HAP-1 (cell line): ENCODE results near the gene GABRB2.

Source experiments
- DNase-seq, 2 experiments: peaks; one replicate each; pipeline ENCODE4 v3.0.0-alpha.2; 2016 to 2020; ENCODE audit warnings: low spot score in 2 of 2
- H3K27me3 ChIP-seq: fragments of 250-450 bp; sonication (Bioruptor Pico); 2 replicates; pipeline ENCODE4 v1.5.1; 2020; ENCODE audit warnings: low read depth, mild to moderate bottlenecking, moderate library complexity
- H3K36me3 ChIP-seq: fragments of 250-450 bp; sonication (Bioruptor Pico); replicated peaks from 2 replicates; pipeline ENCODE4 v1.5.1; 2020; ENCODE audit warnings: mild to moderate bottlenecking
- H3K4me1 ChIP-seq: fragments of 250-450 bp; sonication (Bioruptor Pico); 2 replicates; pipeline ENCODE4 v1.5.1; 2020; ENCODE audit warnings: mild to moderate bottlenecking
- H3K4me3 ChIP-seq: fragments of 250-450 bp; sonication (Bioruptor Pico); 2 replicates; pipeline ENCODE4 v1.5.1; 2020; ENCODE audit warnings: mild to moderate bottlenecking, moderate library complexity
- H3K9me3 ChIP-seq: fragments of 250-450 bp; sonication (Bioruptor Pico); 2 replicates; pipeline ENCODE4 v1.5.1; 2020; ENCODE audit warnings: mild to moderate bottlenecking, moderate library complexity
- in situ Hi-C: fragments of 300-500 bp; cut with MboI; formaldehyde crosslinking; loops from 3 replicates; pipeline ENCODE4 v1.14.3; 2020; ENCODE audit warnings: low sequenced_read_pairs, inconsistent platforms, mixed read lengths

The GABRB2 gene

GRCh38 chr5:161546470-161547301 is at the start of gene GABRB2:
Gene GABRB2, minus strand, starts transcription at chr5:161546725. Its CDS starts 82 bp downstream, at chr5:161546643.
- no peaks in the 10 kb centered on the region for H3K4me1 ChIP-seq
- peak; percentile 38 to 66 for DNase-seq
- no peaks in the 10 kb centered on the region for H3K9me3 ChIP-seq
- in situ Hi-C loops = no loop called here
- H3K4me3 ChIP-seq = peak within 1 kb of the TSS; percentile 23
- peaks cover 12% of the 10 kb centered on the region for H3K27me3 ChIP-seq
- H3K36me3 ChIP-seq = no peaks in the 10 kb centered on the region

DNA sequence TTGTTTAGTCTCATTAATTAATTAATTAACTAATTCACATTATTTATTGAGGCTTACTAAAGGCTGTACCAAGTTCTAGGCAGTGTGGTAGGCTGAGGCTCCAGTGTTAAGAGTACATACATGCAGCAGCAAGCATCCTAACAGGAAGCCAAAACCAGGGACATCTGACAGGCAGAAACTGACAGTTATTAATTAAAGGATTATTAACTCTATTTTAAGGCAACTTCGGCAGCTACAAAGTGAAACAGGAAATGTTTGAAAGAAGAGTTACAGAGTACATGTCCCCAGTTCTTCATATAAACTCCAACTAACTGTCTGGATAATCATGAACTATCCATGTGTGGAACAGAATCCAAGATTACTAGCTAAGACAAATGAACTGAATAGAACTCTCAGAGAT is 39.3 kb upstream of the GABRB2 start:
- no peak for DNase-seq
- H3K4me1 ChIP-seq = no peaks in the 10 kb centered on the region
- no peaks in the 10 kb centered on the region for H3K9me3 ChIP-seq
- no peak overlapping the region for H3K4me3 ChIP-seq
- in situ Hi-C loops = no loop called here
- H3K36me3 ChIP-seq = no peaks in the 10 kb centered on the region
- H3K27me3 ChIP-seq = no peaks in the 10 kb centered on the region

GRCh38 chr5:161580621-161581020 is 34.1 kb upstream of the GABRB2 start:
- no peak for DNase-seq
- Histone ChIP-seq H3K27me3 (no peaks in the 10 kb centered on the region), H3K9me3 (no peaks in the 10 kb centered on the region), H3K4me3 (no peak overlapping the region), H3K36me3 (no peaks in the 10 kb centered on the region), H3K4me1 (no peaks in the 10 kb centered on the region)
- in situ Hi-C loops = no loop called here

DNA sequence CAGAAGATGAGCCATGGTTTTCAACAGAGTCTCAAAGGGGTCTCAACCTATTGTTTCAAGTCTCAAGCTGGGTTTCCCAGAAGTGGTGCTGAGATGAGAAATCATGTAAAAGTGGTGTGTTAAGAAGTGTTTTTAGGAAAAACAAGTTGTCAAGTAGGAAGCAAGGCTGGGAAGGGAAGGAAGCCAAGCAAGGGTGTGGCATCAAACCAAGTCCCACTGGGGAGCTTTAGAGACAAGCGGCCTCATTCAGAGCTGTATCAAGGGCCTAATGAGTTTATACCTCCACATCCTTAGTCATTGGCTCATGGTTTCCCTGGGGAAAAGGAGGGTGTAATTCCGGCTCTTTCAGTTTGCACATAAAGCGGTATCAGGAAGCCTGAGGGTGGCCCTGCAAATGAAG is 26.4 kb upstream of the GABRB2 start:
- H3K4me1 ChIP-seq = no peaks in the 10 kb centered on the region
- H3K27me3 ChIP-seq = no peaks in the 10 kb centered on the region
- no peaks in the 10 kb centered on the region for H3K9me3 ChIP-seq
- no peak overlapping the region for H3K4me3 ChIP-seq
- DNase-seq = no peak
- in situ Hi-C loops = no loop called here
- no peaks in the 10 kb centered on the region for H3K36me3 ChIP-seq

GRCh38 chr5:161566081-161566480 is 19.6 kb upstream of the GABRB2 start:
- Histone ChIP-seq H3K36me3 (no peaks in the 10 kb centered on the region), H3K9me3 (no peaks in the 10 kb centered on the region), H3K27me3 (no peaks in the 10 kb centered on the region), H3K4me1 (no peaks in the 10 kb centered on the region), H3K4me3 (no peak overlapping the region)
- DNase-seq = no peak
- in situ Hi-C loops = no loop called here

GRCh38 chr5:161562446-161562845 is 15.9 kb upstream of the GABRB2 start:
- no peaks in the 10 kb centered on the region for H3K4me1 ChIP-seq
- H3K27me3 ChIP-seq = no peaks in the 10 kb centered on the region
- no peaks in the 10 kb centered on the region for H3K36me3 ChIP-seq
- H3K9me3 ChIP-seq = no peaks in the 10 kb centered on the region
- no peak overlapping the region for H3K4me3 ChIP-seq
- no peak for DNase-seq
- in situ Hi-C loops = no loop called here

DNA sequence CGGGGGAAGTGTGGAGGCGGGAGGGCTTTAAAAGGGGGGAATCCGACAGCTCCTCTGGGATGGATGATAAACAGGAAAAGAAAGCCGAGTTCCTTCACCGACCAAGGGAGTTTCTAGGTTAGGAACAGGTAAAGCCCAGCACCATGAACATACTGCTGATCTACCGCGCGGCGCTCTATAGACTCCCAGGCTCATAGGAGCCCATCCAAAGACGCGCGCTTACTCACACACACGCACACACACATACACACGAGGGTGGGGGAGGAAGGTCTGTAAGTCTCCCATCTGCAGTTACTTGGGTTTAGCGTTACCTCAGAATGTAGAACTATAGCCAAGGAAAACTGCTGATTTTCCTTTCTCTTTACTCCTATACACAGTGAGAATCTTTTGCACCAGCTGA is 2.6 kb upstream of the GABRB2 start:
- in situ Hi-C loops = no loop called here
- no peak for DNase-seq
- no peaks in the 10 kb centered on the region for H3K9me3 ChIP-seq
- peaks cover 12% of the 10 kb centered on the region for H3K27me3 ChIP-seq
- no peaks in the 10 kb centered on the region for H3K36me3 ChIP-seq
- H3K4me1 ChIP-seq = no peaks in the 10 kb centered on the region
- H3K4me3 ChIP-seq = no peak overlapping the region

DNA sequence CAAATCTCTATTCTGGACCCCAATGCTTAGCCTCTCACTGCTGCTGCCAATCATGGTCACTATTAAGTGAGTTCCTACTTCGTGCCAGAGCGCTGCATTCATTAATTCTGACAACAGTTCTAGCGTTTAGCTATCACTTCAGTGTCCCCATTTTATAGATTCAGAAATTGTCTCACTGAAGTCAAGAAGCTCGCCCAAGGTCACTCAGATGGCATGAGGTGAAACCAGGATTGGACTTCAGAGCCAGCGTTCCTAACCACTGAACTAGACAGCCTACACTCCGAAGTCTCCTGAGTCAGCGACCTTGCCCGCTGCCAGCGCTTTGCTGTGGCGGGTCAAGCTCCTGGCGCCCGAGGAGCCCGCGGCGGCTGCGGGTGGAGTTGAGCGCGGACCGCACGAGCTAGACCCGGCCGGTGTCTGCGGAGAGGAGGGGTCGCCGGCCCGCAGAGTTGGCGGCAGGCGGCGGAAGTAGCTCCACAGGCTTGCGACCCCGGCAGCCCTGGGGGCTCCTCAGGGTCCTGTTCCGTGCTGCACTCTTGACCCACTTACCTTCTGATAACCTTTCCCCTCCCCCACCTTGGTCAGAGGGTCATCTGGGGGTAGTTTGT is 2.1 kb upstream of the GABRB2 start:
- H3K4me1 ChIP-seq = no peaks in the 10 kb centered on the region
- no peaks in the 10 kb centered on the region for H3K9me3 ChIP-seq
- H3K27me3 ChIP-seq = peaks cover 12% of the 10 kb centered on the region
- DNase-seq = no peak
- in situ Hi-C loops = no loop called here
- H3K4me3 ChIP-seq = no peak overlapping the region
- H3K36me3 ChIP-seq = no peaks in the 10 kb centered on the region

DNA sequence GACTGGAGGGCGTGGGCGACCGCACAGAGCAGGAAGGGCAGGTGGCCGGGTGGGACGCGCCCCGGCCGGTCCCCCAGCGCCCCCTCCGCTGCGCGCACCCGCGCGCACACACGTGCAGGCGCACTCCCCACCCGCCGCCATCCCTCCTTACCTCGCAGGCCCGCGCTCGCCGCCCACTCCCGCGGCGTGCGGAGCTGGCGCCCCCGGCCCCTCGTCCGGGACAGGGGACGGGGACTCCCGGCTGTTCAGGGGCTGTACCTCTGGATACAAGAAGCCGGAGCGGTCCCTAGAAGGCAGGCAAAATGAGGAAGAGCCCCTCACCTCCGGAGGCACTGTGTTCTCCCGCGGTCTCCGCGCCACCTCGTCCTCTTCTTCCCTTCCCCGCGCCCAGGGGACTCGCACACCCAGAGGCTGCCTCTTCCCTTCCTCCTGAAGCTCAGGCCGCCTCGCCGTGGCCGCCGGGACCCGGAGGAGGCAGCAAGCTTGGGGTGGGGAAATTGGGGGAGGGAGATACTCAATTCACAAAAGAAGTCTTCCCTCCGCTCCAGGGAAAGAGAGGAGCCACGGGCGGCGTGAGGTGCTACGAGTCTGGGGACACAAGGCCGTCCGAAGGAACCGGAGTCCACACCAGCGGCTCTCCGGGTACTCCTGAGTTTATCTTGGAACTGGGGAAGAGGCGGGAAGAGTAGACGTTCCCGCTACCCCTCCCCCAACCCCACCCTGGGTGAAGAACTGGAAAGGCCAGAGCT is 1.4 kb upstream of the GABRB2 start:
- peak in 1 of 2 experiments; percentile 14 for DNase-seq
- Histone ChIP-seq H3K36me3 (no peaks in the 10 kb centered on the region), H3K9me3 (no peaks in the 10 kb centered on the region), H3K4me1 (no peaks in the 10 kb centered on the region), H3K4me3 (peak overlapping the region; percentile 16), H3K27me3 (peaks cover 12% of the 10 kb centered on the region)
- in situ Hi-C loops = no loop called here

DNA sequence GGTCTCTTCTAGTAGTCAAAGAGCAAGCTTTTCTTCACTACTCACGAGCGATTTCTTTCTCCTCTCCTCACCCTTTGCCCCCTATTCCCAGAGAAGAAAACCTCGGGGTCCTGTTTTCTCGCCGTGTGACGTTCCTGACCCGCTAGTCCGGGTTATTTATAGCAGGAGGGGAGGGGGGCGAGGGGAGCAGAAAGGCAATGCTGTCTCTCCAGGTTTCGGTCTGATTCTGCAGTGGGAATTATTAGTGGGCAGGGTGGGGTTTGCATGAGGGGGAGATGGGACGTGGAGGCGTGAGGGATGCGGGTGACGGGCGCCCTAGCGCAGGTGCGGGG is 847 bp upstream of the GABRB2 start:
- no peak for DNase-seq
- Histone ChIP-seq H3K4me1 (no peaks in the 10 kb centered on the region), H3K27me3 (peaks cover 12% of the 10 kb centered on the region), H3K9me3 (no peaks in the 10 kb centered on the region), H3K36me3 (no peaks in the 10 kb centered on the region), H3K4me3 (peak overlapping the region; percentile 16)
- in situ Hi-C loops = no loop called here

DNA sequence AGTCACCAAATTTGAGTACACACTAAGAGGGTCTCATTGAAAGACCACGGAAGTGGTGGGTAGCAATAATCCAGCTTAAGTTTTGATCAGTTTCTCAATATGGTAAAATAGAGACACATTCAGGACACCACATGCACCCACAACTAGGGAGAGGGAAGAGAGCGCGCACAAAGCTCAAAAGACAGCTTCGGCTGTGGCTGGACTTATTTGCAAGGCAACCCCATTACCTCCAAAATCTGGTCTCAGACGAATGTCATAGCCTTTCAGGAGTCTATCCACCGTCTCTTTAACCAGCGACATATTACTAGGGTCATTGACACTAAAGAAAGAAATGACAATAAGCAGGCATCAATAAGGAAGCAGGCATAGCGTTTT is 443 bp downstream of the GABRB2 start:
- no peaks in the 10 kb centered on the region for H3K36me3 ChIP-seq
- no peak overlapping the region for H3K4me3 ChIP-seq
- in situ Hi-C loops = no loop called here
- H3K4me1 ChIP-seq = no peaks in the 10 kb centered on the region
- peaks cover 12% of the 10 kb centered on the region for H3K27me3 ChIP-seq
- no peaks in the 10 kb centered on the region for H3K9me3 ChIP-seq
- DNase-seq = no peak

- in situ Hi-C loops = no loop called here
- no peak overlapping the region for H3K4me3 ChIP-seq
Observed at GRCh38 chr5:161545344-161546094, 1.0 kb downstream of the GABRB2 start.

DNA sequence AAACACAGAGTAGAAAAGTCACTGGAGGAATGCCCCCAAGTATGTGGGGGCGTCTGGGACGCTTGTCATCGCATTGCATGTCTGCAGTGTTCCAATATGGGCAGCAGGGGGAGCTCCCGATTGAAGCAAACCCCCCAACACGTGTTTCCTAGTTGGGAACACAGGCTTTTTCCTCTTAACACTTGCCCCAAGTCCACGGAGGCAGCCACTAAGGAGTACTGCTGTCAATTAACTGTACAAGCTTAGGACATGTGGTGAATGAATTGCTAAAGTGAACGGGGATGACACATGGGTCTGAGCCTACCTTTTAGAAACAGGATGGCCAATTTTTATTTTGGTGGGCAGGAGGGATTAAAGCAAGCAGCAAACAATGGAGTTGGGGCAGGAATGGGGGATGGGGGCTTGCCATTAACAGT is 2.2 kb downstream of the GABRB2 start:
- no peaks in the 10 kb centered on the region for H3K36me3 ChIP-seq
- peaks cover 12% of the 10 kb centered on the region for H3K27me3 ChIP-seq
- in situ Hi-C loops = no loop called here
- peak; percentile 36 to 60 for DNase-seq
- H3K9me3 ChIP-seq = no peaks in the 10 kb centered on the region
- H3K4me3 ChIP-seq = no peak overlapping the region
- H3K4me1 ChIP-seq = no peaks in the 10 kb centered on the region

More at GRCh38 chr5:161545344-161546094, 1.0 kb downstream of the GABRB2 start:
- DNase-seq = no peak
- Histone ChIP-seq H3K4me1 (no peaks in the 10 kb centered on the region), H3K36me3 (no peaks in the 10 kb centered on the region), H3K9me3 (no peaks in the 10 kb centered on the region), H3K27me3 (peaks cover 12% of the 10 kb centered on the region)
